Measurements from ENCODE around the gene NUP62. TPM values are rescaled to one million over a fixed set of nuclear protein-coding genes. Genes with fewer than 3 reads are reported as not detected.
"Not testable (repeated sequence)": the region's sequence is repeated elsewhere in the genome, so short reads cannot be mapped to it uniquely, and the experiment has no call there.

NUP62 gene, protein sequence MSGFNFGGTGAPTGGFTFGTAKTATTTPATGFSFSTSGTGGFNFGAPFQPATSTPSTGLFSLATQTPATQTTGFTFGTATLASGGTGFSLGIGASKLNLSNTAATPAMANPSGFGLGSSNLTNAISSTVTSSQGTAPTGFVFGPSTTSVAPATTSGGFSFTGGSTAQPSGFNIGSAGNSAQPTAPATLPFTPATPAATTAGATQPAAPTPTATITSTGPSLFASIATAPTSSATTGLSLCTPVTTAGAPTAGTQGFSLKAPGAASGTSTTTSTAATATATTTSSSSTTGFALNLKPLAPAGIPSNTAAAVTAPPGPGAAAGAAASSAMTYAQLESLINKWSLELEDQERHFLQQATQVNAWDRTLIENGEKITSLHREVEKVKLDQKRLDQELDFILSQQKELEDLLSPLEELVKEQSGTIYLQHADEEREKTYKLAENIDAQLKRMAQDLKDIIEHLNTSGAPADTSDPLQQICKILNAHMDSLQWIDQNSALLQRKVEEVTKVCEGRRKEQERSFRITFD
- total RNA-seq = 100 to 1,000 TPM; 113 to 114 TPM

DNA sequence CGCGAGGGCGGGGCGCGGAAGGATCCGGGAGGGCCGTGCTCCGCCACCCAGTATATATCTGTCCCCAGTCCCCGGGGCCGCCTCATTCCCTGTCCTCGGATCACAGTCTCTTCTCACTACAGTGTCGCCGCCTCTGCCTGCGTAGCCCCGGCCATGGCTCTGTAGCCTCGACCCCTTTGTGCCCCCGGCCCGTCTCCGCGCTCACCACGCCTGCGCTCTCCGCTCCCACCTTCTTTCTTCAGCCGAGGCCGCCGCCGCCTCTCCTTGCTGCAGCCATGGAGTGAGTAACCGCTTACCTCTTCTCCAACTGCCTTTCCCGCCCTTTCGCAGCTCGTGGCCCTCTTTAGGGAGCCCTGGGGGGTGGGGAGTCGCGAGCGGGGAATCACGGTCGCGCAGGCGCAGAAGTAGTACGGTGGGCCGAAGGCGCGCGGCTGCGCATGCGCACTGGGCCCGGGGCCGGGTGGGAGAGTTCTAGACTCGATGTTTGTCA, at the start of gene NUP62, which contains the start of gene ATF5:
Gene NUP62 (minus strand): TSS at position 384 of the 490 bp plus-strand sequence. CDS start 19,697 bp downstream, outside the sequence.
Gene ATF5 (plus strand): TSS at position 85 of the 490 bp plus-strand sequence. CDS start 1,646 bp downstream, outside the sequence.
- Mint-ChIP-seq H3K36me3 (ENCODE audit: low read depth) (peaks cover 67% of the 10 kb centered on the region), H3K4me3 (peak within 1 kb of the TSS; percentile 95), H3K4me1 (peaks cover 74% of the 10 kb centered on the region), H3K9me3 (peaks cover 2% of the 10 kb centered on the region), H3K27me3 (no peaks in the 10 kb centered on the region), H3K27ac (peak within 1 kb of the TSS; percentile 97)
- CTCF ChIA-PET = interaction anchor here (0.6 to 1.1 kb wide), 4 partner anchors 11 to 360 kb away, joined by 3 to 4 read pairs (median 3); no protein-coding TSS in a partner anchor
- POLR2A ChIA-PET = interaction anchor here (0.8 to 3.9 kb wide), 23 partner anchors 9 to 1774 kb away, joined by 3 to 43 read pairs (median 5); partner anchors contain the start of genes AKT1S1, FUZ, IL4I1 and PNKP
- DNase-seq = peak; percentile 91

DNA sequence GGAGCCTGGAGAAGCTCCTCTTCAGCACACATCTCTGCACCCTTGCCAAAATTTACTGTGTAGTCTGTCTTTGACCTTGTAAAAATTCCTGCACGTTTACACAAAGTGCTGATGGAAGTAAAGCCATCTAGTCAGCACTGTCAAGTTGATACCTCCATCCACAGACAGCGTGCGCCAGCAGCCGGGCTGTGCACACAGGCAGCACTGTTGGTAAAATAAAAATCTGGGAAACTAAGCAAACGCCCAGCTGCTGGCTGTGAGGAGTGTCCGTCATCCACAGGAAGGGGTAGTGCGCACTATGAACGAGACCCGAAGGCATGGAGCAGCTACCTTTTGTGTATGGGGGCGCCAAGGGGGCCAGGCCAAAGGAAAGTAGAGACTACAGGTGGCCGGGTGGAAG, 49.0 kb upstream of the NUP62 start:
- no peaks in the 10 kb centered on the region for H3K4me1 Mint-ChIP-seq

DNA sequence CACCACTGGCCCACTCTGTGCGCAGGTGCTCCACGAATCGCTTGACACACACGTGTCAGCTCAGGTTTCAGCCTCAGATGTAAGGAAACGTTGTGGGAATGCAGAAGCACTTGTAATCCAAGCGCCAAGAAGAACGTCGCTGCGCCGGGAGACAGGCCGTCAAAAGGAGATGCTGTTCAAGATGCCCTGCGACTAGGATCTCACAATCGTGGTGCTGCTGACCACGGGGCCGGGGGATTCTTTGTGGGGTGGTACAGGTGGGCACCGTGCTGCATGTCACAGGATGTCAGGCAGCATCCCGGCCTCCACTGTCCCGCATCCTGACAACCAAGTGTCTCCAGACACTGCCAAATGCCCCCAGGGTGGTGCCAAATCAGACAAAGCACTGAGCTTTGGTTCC, 48.6 kb upstream of the NUP62 start:
- ChIA-PET POLR2A (no interaction called here), CTCF (interaction anchor here (1.1 kb wide), 1 partner anchor 40 kb away, joined by 3 read pairs; no protein-coding TSS in a partner anchor)
- H3K27ac Mint-ChIP-seq = no peak overlapping the region
- H3K9me3 Mint-ChIP-seq = no peaks in the 10 kb centered on the region
- no peaks in the 10 kb centered on the region for H3K27me3 Mint-ChIP-seq
- no peak for DNase-seq
- H3K4me1 Mint-ChIP-seq = no peaks in the 10 kb centered on the region
- H3K36me3 Mint-ChIP-seq (ENCODE audit: low read depth) = peaks cover 26% of the 10 kb centered on the region
- H3K4me3 Mint-ChIP-seq = no peak overlapping the region

More for the DNA sequence above, 49.0 kb upstream of the NUP62 start:
- Mint-ChIP-seq H3K27me3 (no peaks in the 10 kb centered on the region), H3K4me3 (no peak overlapping the region), H3K27ac (no peak overlapping the region), H3K9me3 (no peaks in the 10 kb centered on the region), H3K36me3 (ENCODE audit: low read depth) (peaks cover 26% of the 10 kb centered on the region)
- DNase-seq = no peak
- ChIA-PET POLR2A (no interaction called here), CTCF (interaction anchor here (1.1 kb wide), 1 partner anchor 41 kb away, joined by 3 read pairs; no protein-coding TSS in a partner anchor)

DNA sequence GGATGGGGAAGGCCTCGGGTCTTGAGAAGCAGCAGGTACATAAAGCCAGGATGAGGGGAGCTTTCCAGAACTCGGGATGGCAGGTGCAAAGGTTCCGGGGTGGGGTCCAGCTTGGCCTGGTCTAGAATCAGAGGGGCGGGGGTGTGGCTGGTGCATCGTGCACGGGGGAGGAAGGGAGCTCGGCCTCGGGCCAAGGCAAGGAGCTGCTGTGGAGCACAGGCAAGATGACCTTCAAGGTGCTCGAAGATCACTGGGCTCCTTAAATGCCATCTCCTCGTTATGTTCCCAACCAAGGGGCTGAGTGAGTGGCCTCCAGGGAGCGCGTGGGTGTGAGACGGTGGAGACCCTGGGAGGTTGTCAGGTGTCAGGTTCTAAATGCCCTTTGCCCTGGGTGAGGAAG, 47.8 kb upstream of the NUP62 start:
- POLR2A ChIA-PET = no interaction called here
- no peak overlapping the region for H3K4me3 Mint-ChIP-seq
- H3K27ac Mint-ChIP-seq = no peak overlapping the region
- H3K36me3 Mint-ChIP-seq (ENCODE audit: low read depth) = peaks cover 26% of the 10 kb centered on the region
- H3K4me1 Mint-ChIP-seq = no peaks in the 10 kb centered on the region
- CTCF ChIA-PET = no interaction called here
- DNase-seq = no peak
- H3K27me3 Mint-ChIP-seq = no peaks in the 10 kb centered on the region
- H3K9me3 Mint-ChIP-seq = no peaks in the 10 kb centered on the region

DNA sequence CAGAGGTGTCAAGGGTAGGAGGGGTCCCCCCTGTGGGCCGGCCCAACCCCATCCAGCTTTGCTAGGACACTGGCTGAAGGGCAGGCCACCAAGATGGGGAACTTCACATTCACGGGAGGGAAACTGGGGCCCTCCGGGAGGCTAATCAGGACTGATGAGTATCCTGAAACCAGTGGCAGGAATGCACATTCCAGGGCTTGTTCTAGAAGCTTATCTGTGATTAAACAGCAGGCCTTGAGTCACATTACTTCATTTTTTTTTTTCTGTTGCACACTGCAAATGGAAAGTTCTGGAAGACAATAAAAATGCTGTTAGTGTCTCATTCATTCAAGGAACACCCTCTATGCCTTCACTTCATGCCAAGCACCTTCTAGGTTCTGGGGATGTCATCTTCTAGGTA, 47.2 kb upstream of the NUP62 start:
- H3K9me3 Mint-ChIP-seq = no peaks in the 10 kb centered on the region
- no peak for DNase-seq
- POLR2A ChIA-PET = interaction anchor here (1.2 kb wide), 1 partner anchor 11 kb away, joined by 5 read pairs; no protein-coding TSS in a partner anchor
- no peaks in the 10 kb centered on the region for H3K27me3 Mint-ChIP-seq
- H3K4me1 Mint-ChIP-seq = no peaks in the 10 kb centered on the region
- H3K36me3 Mint-ChIP-seq (ENCODE audit: low read depth) = peaks cover 22% of the 10 kb centered on the region
- H3K4me3 Mint-ChIP-seq = no peak overlapping the region
- CTCF ChIA-PET = no interaction called here
- H3K27ac Mint-ChIP-seq = no peak overlapping the region

DNA sequence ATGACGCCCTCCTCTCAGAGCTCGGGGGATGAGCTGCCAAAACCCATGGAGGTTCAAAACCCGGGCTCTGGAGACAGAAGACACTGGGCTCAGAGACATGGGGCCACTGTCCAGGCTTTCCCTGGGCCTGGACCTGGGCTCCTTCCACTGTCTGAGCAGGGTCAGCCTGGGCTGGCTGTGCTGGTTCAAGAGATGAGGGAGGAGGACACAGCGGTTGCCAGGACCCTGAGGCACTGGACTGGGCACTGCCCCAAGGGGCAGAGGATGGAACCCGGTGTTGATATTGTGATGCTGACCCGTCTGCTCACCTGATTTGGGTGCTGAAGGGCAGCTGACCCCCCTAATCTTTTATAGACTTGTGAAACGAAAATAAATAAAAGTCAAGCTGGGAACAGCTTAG, 45.7 kb upstream of the NUP62 start:
- peaks cover 16% of the 10 kb centered on the region for H3K36me3 Mint-ChIP-seq (ENCODE audit: low read depth)
- no peaks in the 10 kb centered on the region for H3K9me3 Mint-ChIP-seq
- no peak for DNase-seq
- ChIA-PET CTCF (no interaction called here), POLR2A (no interaction called here)
- no peak overlapping the region for H3K4me3 Mint-ChIP-seq
- no peaks in the 10 kb centered on the region for H3K27me3 Mint-ChIP-seq
- H3K4me1 Mint-ChIP-seq = no peaks in the 10 kb centered on the region
- no peak overlapping the region for H3K27ac Mint-ChIP-seq

DNA sequence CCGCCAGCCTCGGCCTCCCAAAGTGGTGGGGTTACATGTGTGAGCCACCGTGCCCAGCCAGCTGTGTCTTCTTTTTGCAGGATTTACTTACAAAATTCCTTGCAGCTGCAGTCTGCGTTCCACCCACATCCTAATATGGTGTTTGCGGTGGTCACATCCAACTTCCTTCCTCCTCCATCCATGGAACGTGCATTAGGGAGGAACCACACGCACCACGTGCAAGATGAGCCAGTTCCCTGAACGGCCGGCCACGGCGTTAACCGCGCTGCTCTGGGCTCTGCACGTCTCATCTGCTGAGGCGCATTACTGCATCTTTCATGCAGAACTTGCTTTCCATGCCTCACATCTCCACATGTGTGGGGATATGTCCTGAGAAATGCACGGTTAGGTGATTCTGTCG, 44.7 kb upstream of the NUP62 start:
- Mint-ChIP-seq H3K36me3 (ENCODE audit: low read depth) (peaks cover 16% of the 10 kb centered on the region), H3K4me3 (no peak overlapping the region)
- CTCF ChIA-PET = no interaction called here

DNA sequence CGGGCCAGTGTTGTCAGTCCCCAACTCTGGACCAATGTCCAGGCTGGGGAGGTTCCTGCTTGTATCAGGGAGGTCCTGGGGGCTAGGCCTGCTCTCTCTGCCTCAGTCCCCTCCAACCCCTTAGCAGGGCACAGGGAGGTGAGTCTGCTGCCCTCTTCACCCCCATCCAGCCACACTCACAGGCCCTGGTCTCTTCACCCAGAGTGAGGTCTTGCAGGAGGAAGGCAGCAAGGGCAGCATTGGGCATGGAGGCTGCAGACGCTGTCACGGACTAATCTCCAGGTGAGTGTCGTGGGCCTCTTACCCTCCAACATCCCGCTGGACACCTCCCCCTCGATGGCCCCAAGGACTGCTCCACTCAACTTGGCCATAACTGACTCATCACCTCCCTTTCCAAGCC, 43.5 kb upstream of the NUP62 start:
- H3K27me3 Mint-ChIP-seq = peaks cover 3% of the 10 kb centered on the region
- CTCF ChIA-PET = no interaction called here
- DNase-seq = no peak
- H3K27ac Mint-ChIP-seq = no peak overlapping the region
- H3K4me3 Mint-ChIP-seq = no peak overlapping the region
- no peaks in the 10 kb centered on the region for H3K9me3 Mint-ChIP-seq
- no peaks in the 10 kb centered on the region for H3K4me1 Mint-ChIP-seq
- peaks cover 16% of the 10 kb centered on the region for H3K36me3 Mint-ChIP-seq (ENCODE audit: low read depth)
- POLR2A ChIA-PET = no interaction called here

More for the DNA sequence above, 44.7 kb upstream of the NUP62 start:
- Mint-ChIP-seq H3K9me3 (no peaks in the 10 kb centered on the region), H3K27me3 (no peaks in the 10 kb centered on the region), H3K4me1 (no peaks in the 10 kb centered on the region), H3K27ac (no peak overlapping the region)
- DNase-seq = no peak
- POLR2A ChIA-PET = no interaction called here

DNA sequence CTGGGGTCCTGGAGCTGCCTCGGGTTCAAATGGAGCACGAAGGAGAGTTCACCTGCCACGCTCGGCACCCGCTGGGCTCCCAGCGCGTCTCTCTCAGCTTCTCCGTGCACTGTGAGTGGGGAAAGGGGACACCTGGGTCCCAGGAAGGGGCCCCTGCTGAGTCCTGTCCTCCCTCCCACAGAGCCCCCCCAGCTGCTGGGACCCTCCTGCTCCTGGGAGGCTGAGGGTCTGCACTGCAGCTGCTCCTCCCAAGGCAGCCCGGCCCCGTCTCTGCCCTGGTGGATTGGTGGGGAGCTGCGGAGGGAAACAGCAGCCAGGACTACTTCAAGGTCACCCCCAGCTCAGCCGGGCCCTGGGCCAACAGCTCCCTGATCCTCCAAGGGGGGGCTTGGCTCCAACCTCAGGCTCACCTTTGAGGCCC, 42.7 kb upstream of the NUP62 start:
- no peak overlapping the region for H3K4me3 Mint-ChIP-seq
- ChIA-PET CTCF (no interaction called here), POLR2A (no interaction called here)
- H3K27ac Mint-ChIP-seq = no peak overlapping the region
- H3K9me3 Mint-ChIP-seq = no peaks in the 10 kb centered on the region
- H3K36me3 Mint-ChIP-seq (ENCODE audit: low read depth) = peaks cover 11% of the 10 kb centered on the region
- H3K27me3 Mint-ChIP-seq = peaks cover 4% of the 10 kb centered on the region
- H3K4me1 Mint-ChIP-seq = no peaks in the 10 kb centered on the region
- DNase-seq = no peak

DNA sequence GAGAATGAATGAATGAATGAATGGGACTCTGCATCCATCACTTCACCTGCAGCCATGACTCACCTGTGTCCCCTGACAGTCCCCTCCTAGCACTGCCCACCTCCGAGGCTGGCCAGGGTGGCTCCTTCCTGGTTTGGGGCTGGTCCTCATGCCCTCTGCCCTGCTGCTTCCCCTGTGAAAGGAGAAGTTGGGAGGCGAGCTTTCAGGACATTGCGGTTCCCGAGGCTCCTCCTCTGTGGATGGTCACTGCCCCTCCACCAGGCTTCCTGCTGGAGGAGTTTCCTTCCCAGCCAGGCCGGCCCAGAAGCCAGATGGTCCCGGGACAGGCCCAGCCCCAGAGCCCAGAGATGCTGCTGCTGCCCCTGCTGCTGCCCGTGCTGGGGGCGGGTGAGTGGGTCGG, 40.1 kb upstream of the NUP62 start:
- H3K4me3 Mint-ChIP-seq; H3K27ac Mint-ChIP-seq; CTCF ChIA-PET; H3K9me3 Mint-ChIP-seq; H3K27me3 Mint-ChIP-seq; H3K4me1 Mint-ChIP-seq; POLR2A ChIA-PET; DNase-seq; H3K36me3 Mint-ChIP-seq (ENCODE audit: low read depth): not testable (repeated sequence)

DNA sequence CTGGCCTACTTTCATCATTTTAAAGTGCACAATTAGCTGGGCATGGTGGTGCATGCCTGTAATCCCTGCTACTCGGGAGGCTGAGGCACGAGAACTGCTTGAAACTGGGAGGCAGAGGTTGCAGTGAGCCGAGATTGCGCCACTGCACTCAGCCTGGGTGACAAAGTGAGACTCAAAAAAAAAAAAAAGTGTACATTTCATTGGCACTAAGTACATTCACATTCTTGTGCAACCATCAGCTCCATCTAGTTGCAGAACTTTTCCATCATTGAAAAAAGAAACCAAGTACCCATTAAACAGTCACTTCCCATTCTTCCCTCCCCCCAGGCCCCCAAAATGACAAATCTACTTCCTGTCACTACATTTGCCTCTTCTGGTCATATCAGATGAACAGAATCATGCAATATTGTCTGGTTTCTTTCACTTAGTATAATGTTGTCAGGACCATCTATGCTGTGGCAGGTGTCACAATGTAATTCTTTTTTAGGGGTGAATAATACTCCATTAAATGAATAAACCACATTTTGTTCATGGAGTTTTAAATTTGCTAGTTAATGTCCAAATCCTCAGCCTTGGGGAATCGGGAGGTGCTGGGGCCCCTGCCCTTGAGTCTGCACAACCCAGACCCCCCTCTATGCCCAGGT, 39.1 kb upstream of the NUP62 start:
- peaks cover 4% of the 10 kb centered on the region for H3K27me3 Mint-ChIP-seq
- H3K27ac Mint-ChIP-seq = no peak overlapping the region
- CTCF ChIA-PET = no interaction called here
- POLR2A ChIA-PET = no interaction called here
- peaks cover 4% of the 10 kb centered on the region for H3K4me1 Mint-ChIP-seq
- DNase-seq = no peak
- no peak overlapping the region for H3K4me3 Mint-ChIP-seq
- no peaks in the 10 kb centered on the region for H3K9me3 Mint-ChIP-seq
- H3K36me3 Mint-ChIP-seq (ENCODE audit: low read depth) = no peaks in the 10 kb centered on the region

DNA sequence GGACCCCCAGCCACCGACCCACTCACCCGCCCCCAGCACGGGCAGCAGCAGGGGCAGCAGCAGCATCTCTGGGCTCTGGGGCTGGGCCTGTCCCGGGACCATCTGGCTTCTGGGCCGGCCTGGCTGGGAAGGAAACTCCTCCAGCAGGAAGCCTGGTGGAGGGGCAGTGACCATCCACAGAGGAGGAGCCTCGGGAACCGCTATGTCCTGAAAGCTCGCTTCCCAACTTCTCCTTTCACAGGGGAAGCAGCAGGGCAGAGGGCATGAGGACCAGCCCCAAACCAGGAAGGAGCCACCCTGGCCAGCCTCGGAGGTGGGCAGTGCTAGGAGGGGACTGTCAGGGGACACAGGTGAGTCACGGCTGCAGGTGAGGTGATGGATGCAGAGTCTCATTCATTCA, 31.7 kb upstream of the NUP62 start, which contains the start of gene SIGLEC11:
Gene SIGLEC11 (minus strand): TSS at position 193 of the 400 bp plus-strand sequence. CDS start 91 bp downstream, at position 102.
- CTCF ChIA-PET; H3K36me3 Mint-ChIP-seq (ENCODE audit: low read depth); H3K4me1 Mint-ChIP-seq; POLR2A ChIA-PET; H3K4me3 Mint-ChIP-seq; H3K9me3 Mint-ChIP-seq; H3K27me3 Mint-ChIP-seq; H3K27ac Mint-ChIP-seq; DNase-seq: not testable (repeated sequence)

DNA sequence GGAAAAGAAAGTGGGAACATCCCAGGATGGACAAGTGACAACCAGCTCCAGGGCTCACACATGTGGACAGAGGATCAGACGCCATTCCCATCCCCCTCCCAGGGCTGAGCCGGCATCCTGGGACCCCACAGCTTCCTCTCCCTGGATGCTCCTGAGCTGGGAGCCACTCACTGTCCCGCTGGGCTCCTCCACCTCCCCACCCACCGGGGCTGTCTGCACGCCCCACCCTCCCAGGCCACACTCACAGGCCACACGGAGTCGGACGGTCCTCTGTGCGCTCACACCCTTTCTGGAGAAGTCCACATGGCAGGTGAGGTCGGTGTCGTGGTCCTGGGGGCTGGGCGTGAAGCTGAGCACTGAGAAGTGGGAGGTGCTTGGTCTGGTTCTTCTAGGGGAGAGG, 30.6 kb upstream of the NUP62 start:
- H3K27ac Mint-ChIP-seq, H3K4me1 Mint-ChIP-seq, CTCF ChIA-PET: not testable (repeated sequence)

More for the DNA sequence above, 30.6 kb upstream of the NUP62 start:
- POLR2A ChIA-PET; DNase-seq; H3K36me3 Mint-ChIP-seq (ENCODE audit: low read depth); H3K9me3 Mint-ChIP-seq; H3K27me3 Mint-ChIP-seq; H3K4me3 Mint-ChIP-seq: not testable (repeated sequence)

Measured in activated CD4-positive, alpha-beta memory T cell treated with anti-CD3 and anti-CD28 coated beads, Interleukin-2, amount 10 ng/mL, durations not matched to agents 7 days and 5 days (primary cell).